Liver (tissue), 9 donors: ENCODE results near the gene CRYGD. TPM values are rescaled to one million over a fixed set of nuclear protein-coding genes. Genes with fewer than 3 reads are reported as not detected.
A peak's percentile ranks its signal among the peaks of the same experiment; 100 is the strongest.

Source experiments
- DNase-seq: peaks from one replicate; pipeline ENCODE4 v3.0.0-alpha.2; 2017; ENCODE audit warnings: low spot score
- H3K27ac ChIP-seq, 2 donors: one replicate each; pipeline ENCODE4 v1.7.0; 2013; ENCODE audit warnings: inconsistent platforms in 2 of 2, low read length in 2 of 2, control low read depth in 1 of 2, low read depth in 1 of 2, mild to moderate bottlenecking in 1 of 2
- H3K27me3 ChIP-seq, 4 donors: one replicate each; pipeline versions ENCODE4 v1.6.1 to v1.7.0; 2013; ENCODE audit warnings: low read length in 3 of 4, inconsistent platforms in 1 of 4, mild to moderate bottlenecking in 1 of 4, moderate library complexity in 1 of 4; ENCODE audit not compliant: control insufficient read depth in 4 of 4, insufficient read depth in 4 of 4
- H3K36me3 ChIP-seq, 4 donors: one replicate each; pipeline versions ENCODE4 v1.6.1 to v1.7.0; 2013; ENCODE audit warnings: low read length in 3 of 4, mild to moderate bottlenecking in 3 of 4, low read depth in 1 of 4, moderate library complexity in 1 of 4; ENCODE audit not compliant: control insufficient read depth in 4 of 4, insufficient read depth in 3 of 4
- H3K4me1 ChIP-seq, 4 donors: one replicate each; pipeline versions ENCODE4 v1.6.1 to v1.7.0; 2013; ENCODE audit warnings: low read length in 3 of 4, mild to moderate bottlenecking in 3 of 4, moderate library complexity in 1 of 4; ENCODE audit not compliant: control insufficient read depth in 4 of 4, insufficient read depth in 4 of 4
- H3K4me3 ChIP-seq, 3 donors: one replicate each; pipeline versions ENCODE4 v1.6.1 to v1.7.0; 2013; ENCODE audit warnings: low read length in 3 of 3, control low read depth in 1 of 3, low read depth in 1 of 3, mild to moderate bottlenecking in 1 of 3
- H3K9ac ChIP-seq, 2 donors: one replicate each; pipeline ENCODE4 v1.7.0; 2013; ENCODE audit warnings: low read length in 2 of 2, mild to moderate bottlenecking in 2 of 2, moderate library complexity in 2 of 2, control low read depth in 1 of 2, low read depth in 1 of 2
- H3K9me3 ChIP-seq, 4 donors: one replicate each; pipeline versions ENCODE4 v1.6.1 to v1.7.0; 2013; ENCODE audit warnings: low read length in 3 of 4; ENCODE audit not compliant: control insufficient read depth in 4 of 4
- ATF3 ChIP-seq: IDR thresholded peaks from 2 replicates; pipeline ENCODE4 v1.6.1; 2016; ENCODE audit warnings: antibody characterized with exemption
- EGR1 ChIP-seq, 2 donors: IDR thresholded peaks; 2 replicates each; pipeline ENCODE4 v1.6.1; 2016 to 2018; ENCODE audit warnings: antibody characterized with exemption in 2 of 2, low read depth in 2 of 2
- FOXA1 ChIP-seq: IDR thresholded peaks from 2 replicates; pipeline ENCODE4 v1.6.1; 2016; ENCODE audit warnings: antibody characterized with exemption
- GABPA ChIP-seq, 2 donors: IDR thresholded peaks in 1 of 2; conservative IDR thresholded peaks in 1 of 2; 2 replicates each; pipeline ENCODE4 v1.6.1; 2016; ENCODE audit warnings: antibody characterized with exemption in 2 of 2, mild to moderate bottlenecking in 1 of 2, moderate library complexity in 1 of 2
- HNF4A ChIP-seq, 2 donors: conservative IDR thresholded peaks; 2 replicates each; pipeline ENCODE4 v1.6.1; 2016; ENCODE audit warnings: antibody characterized with exemption in 2 of 2, mild to moderate bottlenecking in 2 of 2
- HNF4G ChIP-seq: IDR thresholded peaks from 2 replicates; pipeline ENCODE4 v1.6.1; 2016; ENCODE audit warnings: antibody characterized with exemption
- NR2F2 ChIP-seq: IDR thresholded peaks from 2 replicates; pipeline ENCODE4 v1.6.1; 2016; ENCODE audit warnings: antibody characterized with exemption
- REST ChIP-seq: IDR thresholded peaks from 2 replicates; pipeline ENCODE4 v1.6.1; 2016; ENCODE audit warnings: antibody characterized with exemption, mild to moderate bottlenecking
- RXRA ChIP-seq, 2 donors: IDR thresholded peaks; 2 replicates each; pipeline ENCODE4 v1.6.1; 2017 to 2018; ENCODE audit warnings: antibody characterized with exemption in 2 of 2, mild to moderate bottlenecking in 1 of 2
- TAF1 ChIP-seq: conservative IDR thresholded peaks from 2 replicates; pipeline ENCODE4 v1.6.1; 2016; ENCODE audit warnings: antibody characterized with exemption, mild to moderate bottlenecking
- YY1 ChIP-seq: IDR thresholded peaks from 2 replicates; pipeline ENCODE4 v1.6.1; 2016; ENCODE audit warnings: antibody characterized with exemption, mild to moderate bottlenecking
- ZBTB33 ChIP-seq: IDR thresholded peaks from 2 replicates; pipeline ENCODE4 v1.6.1; 2016; ENCODE audit warnings: antibody characterized with exemption
- WGBS: extraction: QIAGEN DNeasy Blood & Tissue Kit; methylation state at CpG from one replicate; pipeline ENCODE4 v1.1.7; 2013; 5-methylcytosine and 5-hydroxymethylcytosine counted together
- polyA plus RNA-seq, 2 donors: library from polyadenylated mRNA; stranded (reverse) in 1 of 2; unstranded in 1 of 2; fragments of 200-250 nt in 1 of 2; fragments of >200 nt in 1 of 2; fragmentation: Nextera tagmentation in 1 of 2; extraction: Ambion mirVana in 1 of 2; gene quantifications; one replicate each; pipeline versions ENCODE4 v1.2.1 to v1.2.3, GENCODE V29; 2013 to 2015
- total RNA-seq, 2 donors: library from RNA; depleted of rRNA; stranded (reverse); fragments of >200 nt; gene quantifications; one replicate each; pipeline ENCODE4 v1.2.3, GENCODE V29; 2014
- donor health status: healthy.
- donor health status: healthy.
- donor health status: healthy.
- donor health status: healthy.
- donor health status: healthy.

The CRYGD gene
- total and polyA plus RNA-seq, 4 donors = not detected

- TF ChIP-seq ZBTB33 (no peak), YY1 (no peak), ATF3 (no peak)
These were observed 12.4 kb upstream of the CRYGD start (continued) for GRCh38 chr2:208136716-208137094.

- WGBS = 79% methylated on average over 11 of the region's 11 CpGs
- Histone ChIP-seq H3K36me3 (no peaks in the 10 kb centered on the region), H3K27ac (no peak overlapping the region), H3K4me3 (no peak overlapping the region), H3K4me1 (peaks cover 0 to 3% (median 0%) of the 10 kb centered on the region in 4 donors), H3K9ac (no peak overlapping the region), H3K27me3 (no peaks in the 10 kb centered on the region), H3K9me3 (no peaks in the 10 kb centered on the region)
- TF ChIP-seq FOXA1 = no peak
- peak; percentile 82 to 88 for TF ChIP-seq HNF4A (conservative IDR thresholded peaks at IDR 0.05)
- no peak for TF ChIP-seq TAF1
- no peak for TF ChIP-seq EGR1 (IDR thresholded peaks at IDR 0.05; ENCODE audit: low read depth in 2 of 2)
- no peak for TF ChIP-seq HNF4G
- peak in 1 of 2 donors; percentile 39 for TF ChIP-seq RXRA (IDR thresholded peaks at IDR 0.05)
- DNase-seq = no peak
These were observed 11.7 kb upstream of the CRYGD start for GRCh38 chr2:208135794-208136715.

GRCh38 chr2:208134928-208135586 is 10.7 kb upstream of the CRYGD start:
- 84% methylated on average over 8 of the region's 8 CpGs for WGBS
- DNase-seq = no peak
- Histone ChIP-seq H3K9me3 (no peaks in the 10 kb centered on the region), H3K4me1 (peaks cover 0 to 3% (median 0%) of the 10 kb centered on the region in 4 donors), H3K4me3 (no peak overlapping the region), H3K36me3 (no peaks in the 10 kb centered on the region), H3K27me3 (no peaks in the 10 kb centered on the region), H3K9ac (no peak overlapping the region), H3K27ac (no peak overlapping the region)
- no peak for TF ChIP-seq EGR1 (IDR thresholded peaks at IDR 0.05; ENCODE audit: low read depth in 2 of 2)
- TF ChIP-seq HNF4G = no peak
- TF ChIP-seq REST = no peak
- no peak for TF ChIP-seq GABPA (IDR thresholded peaks at IDR 0.05 in 1 of 2, conservative IDR thresholded peaks at IDR 0.05 in 1 of 2)
- no peak for TF ChIP-seq NR2F2
- TF ChIP-seq ATF3 = no peak
- no peak for TF ChIP-seq ZBTB33
- TF ChIP-seq RXRA (IDR thresholded peaks at IDR 0.05) = no peak
- TF ChIP-seq YY1 = no peak
